GM23338 (cell line): Measurements from ENCODE around the gene MAPK8IP3. TPM values are rescaled to one million over a fixed set of nuclear protein-coding genes. Genes with fewer than 3 reads are reported as not detected.

Source experiments
- ATAC-seq: fragments of 200-7000 bp; cut with Tn5 transposase; 3 replicates; pipeline ENCODE4 v1.9.1; 2020
- DNase-seq: peaks from one replicate; pipeline ENCODE4 v3.0.0-alpha.2; 2015; ENCODE audit warnings: low spot score
- H2AFZ ChIP-seq: fragments of 200-600 bp; sonication (generic); 2 replicates; pipeline ENCODE4 v1.8.0; 2016; ENCODE audit warnings: antibody characterized with exemption, mild to moderate bottlenecking, moderate library complexity
- H3F3A ChIP-seq: fragments of 200-600 bp; sonication (generic); replicated peaks from 2 replicates; pipeline ENCODE4 v1.8.0; 2017; ENCODE audit warnings: antibody characterized with exemption, mixed run types, low read depth
- H3K27ac ChIP-seq: fragments of 200-600 bp; sonication (generic); 2 replicates; pipeline ENCODE4 v1.6.1; 2016; ENCODE audit warnings: low read depth
- H3K27me3 ChIP-seq: fragments of 200-600 bp; sonication (generic); 2 replicates; pipeline ENCODE4 v1.8.0; 2016; ENCODE audit warnings: mild to moderate bottlenecking, mixed run types, moderate library complexity; ENCODE audit not compliant: insufficient read depth
- H3K36me3 ChIP-seq: fragments of 200-600 bp; sonication (generic); 2 replicates; pipeline ENCODE4 v1.8.0; 2016; ENCODE audit warnings: mild to moderate bottlenecking; ENCODE audit not compliant: insufficient read depth
- H3K4me1 ChIP-seq: fragments of 200-600 bp; sonication (generic); 2 replicates; pipeline ENCODE4 v1.8.0; 2016; ENCODE audit warnings: mild to moderate bottlenecking, moderate library complexity; ENCODE audit not compliant: insufficient read depth
- H3K4me2 ChIP-seq: fragments of 200-600 bp; sonication (generic); 2 replicates; pipeline ENCODE4 v1.7.1; 2017; ENCODE audit warnings: mixed run types
- H3K4me3 ChIP-seq: fragments of 200-600 bp; sonication (generic); 2 replicates; pipeline ENCODE4 v1.6.1; 2016; ENCODE audit warnings: mixed run types
- H3K79me2 ChIP-seq: fragments of 200-600 bp; sonication (generic); replicated peaks from 2 replicates; pipeline ENCODE4 v1.8.0; 2017; ENCODE audit warnings: mild to moderate bottlenecking; ENCODE audit not compliant: insufficient read depth
- H3K9me2 ChIP-seq: fragments of 200-600 bp; sonication (generic); 2 replicates; pipeline ENCODE4 v1.8.0; 2017; ENCODE audit not compliant: insufficient read depth
- H4K20me1 ChIP-seq: fragments of 200-600 bp; sonication (generic); replicated peaks from 2 replicates; pipeline ENCODE4 v1.8.0; 2017; ENCODE audit warnings: mild to moderate bottlenecking; ENCODE audit not compliant: insufficient read depth
- H3K27ac Mint-ChIP-seq: 2 replicates; pipeline ENCODE4 v1.8.0; 2020; ENCODE audit warnings: inconsistent platforms, mild to moderate bottlenecking, moderate library complexity, mixed read lengths
- H3K27me3 Mint-ChIP-seq: 3 replicates; pipeline ENCODE4 v1.8.0; 2022; ENCODE audit warnings: low read depth, mild to moderate bottlenecking, moderate library complexity, mixed read lengths, inconsistent platforms; ENCODE audit not compliant: insufficient read depth, poor library complexity
- H3K36me3 Mint-ChIP-seq: 3 replicates; pipeline ENCODE4 v1.8.0; 2021; ENCODE audit warnings: low read depth, mild to moderate bottlenecking, inconsistent platforms, moderate library complexity, mixed read lengths
- H3K4me1 Mint-ChIP-seq: 3 replicates; pipeline ENCODE4 v1.8.0; 2020; ENCODE audit warnings: mild to moderate bottlenecking, inconsistent platforms, mixed read lengths
- H3K4me3 Mint-ChIP-seq: 3 replicates; pipeline ENCODE4 v1.8.0; 2021; ENCODE audit warnings: moderate library complexity, mild to moderate bottlenecking, inconsistent platforms, mixed read lengths
- H3K9me3 Mint-ChIP-seq: 3 replicates; pipeline ENCODE4 v1.8.0; 2020; ENCODE audit warnings: moderate library complexity, mild to moderate bottlenecking, inconsistent platforms, mixed read lengths
- CREB1 ChIP-seq: fragments of 250-450 bp; sonication (Bioruptor Pico); IDR thresholded peaks from 2 replicates; pipeline ENCODE4 v1.5.0; 2020; ENCODE audit warnings: low read depth, mild to moderate bottlenecking, moderate library complexity
- CTCF ChIP-seq, 2 experiments: fragments of 200-600 bp in 1 of 2; sonication (generic) in 1 of 2; conservative IDR thresholded peaks; 2 replicates each; pipeline versions ENCODE4 v1.5.1 to v1.6.1; 2016 to 2017; ENCODE audit warnings: antibody characterized with exemption in 2 of 2, low read depth in 2 of 2, mild to moderate bottlenecking in 2 of 2, moderate library complexity in 1 of 2
- ETS1 ChIP-seq: IDR thresholded peaks from 2 replicates; pipeline ENCODE4 v1.6.1; 2016; ENCODE audit warnings: antibody characterized with exemption
- EZH2 ChIP-seq: fragments of 200-600 bp; sonication (generic); IDR thresholded peaks from one replicate; pipeline ENCODE4 v1.8.0; 2017; ENCODE audit warnings: antibody characterized with exemption, mild to moderate bottlenecking, low read depth; ENCODE audit not compliant: unreplicated experiment
- EZH2phosphoT487 ChIP-seq: fragments of 200-600 bp; sonication (generic); IDR thresholded peaks from one replicate; pipeline ENCODE4 v1.8.1; 2018; ENCODE audit warnings: antibody characterized with exemption; ENCODE audit not compliant: unreplicated experiment
- JUNB ChIP-seq: IDR thresholded peaks from one replicate; pipeline ENCODE4 v1.6.1; 2016; ENCODE audit warnings: antibody characterized with exemption; ENCODE audit not compliant: unreplicated experiment
- NANOG ChIP-seq: IDR thresholded peaks from 2 replicates; pipeline ENCODE4 v1.6.1; 2016; ENCODE audit warnings: antibody characterized with exemption, borderline replicate concordance
- POLR2AphosphoS5 ChIP-seq: IDR thresholded peaks from 2 replicates; pipeline ENCODE4 v1.6.1; 2016; ENCODE audit warnings: antibody characterized with exemption, low read depth
- REST ChIP-seq: IDR thresholded peaks from one replicate; pipeline ENCODE4 v1.6.1; 2018; ENCODE audit warnings: antibody characterized with exemption; ENCODE audit not compliant: unreplicated experiment
- STAT1 ChIP-seq: IDR thresholded peaks from one replicate; pipeline ENCODE4 v1.6.1; 2016; ENCODE audit warnings: antibody characterized with exemption; ENCODE audit not compliant: unreplicated experiment
- ZNF114 ChIP-seq: fragments of 250-450 bp; sonication (Bioruptor Pico); IDR thresholded peaks from 2 replicates; pipeline ENCODE4 v1.5.0; 2020; ENCODE audit warnings: mild to moderate bottlenecking, moderate library complexity
- ZNF331 ChIP-seq: fragments of 250-450 bp; sonication (Bioruptor Pico); IDR thresholded peaks from 2 replicates; pipeline ENCODE4 v1.5.0; 2020; ENCODE audit warnings: low read depth, mild to moderate bottlenecking, moderate library complexity
- ZNF462 ChIP-seq: fragments of 250-450 bp; sonication (Bioruptor Pico); IDR thresholded peaks from 2 replicates; pipeline ENCODE4 v1.5.0; 2020; ENCODE audit warnings: mild to moderate bottlenecking, moderate library complexity
- polyA plus RNA-seq: library from polyadenylated mRNA; unstranded; fragments of >200 nt; fragmentation: Nextera tagmentation; extraction: Ambion mirVana; gene quantifications from 2 replicates; pipeline ENCODE4 v1.2.1, GENCODE V29; 2016
- total RNA-seq: library from RNA; depleted of rRNA; stranded (reverse); fragments of >200 nt; shearing (Covaris generic); gene quantifications from 2 replicates; pipeline ENCODE4 v1.2.3, GENCODE V29; 2014

The MAPK8IP3 gene
- total and polyA plus RNA-seq, 2 experiments from 2014 or later: 11.3 to 58.4 TPM

GRCh38 chr16:1688807-1689560 lies 17.0 kb upstream of the MAPK8IP3 start:
- H3K36me3 ChIP-seq: peaks cover 74% of the 10 kb centered on the region
- DNase-seq (no peak), ATAC-seq (no peak)
- H3K27ac Mint-ChIP-seq: no peak overlapping the region; the same call in 1 of the 2 replicates
- H3K27me3 ChIP-seq: no peaks in the 10 kb centered on the region
- H3K79me2 ChIP-seq: peaks cover 90% of the 10 kb centered on the region
- no peaks in the 10 kb centered on the region for H3K4me1 Mint-ChIP-seq
- H3K36me3 Mint-ChIP-seq: peaks cover 92% of the 10 kb centered on the region
- no peak overlapping the region for H2AFZ ChIP-seq
- no peak overlapping the region for H3K4me2 ChIP-seq
- H3K4me3 Mint-ChIP-seq: no peak overlapping the region
- no peaks in the 10 kb centered on the region for H3K27me3 Mint-ChIP-seq
- H3K4me3 ChIP-seq: no peak overlapping the region
- no peaks in the 10 kb centered on the region for H3K4me1 ChIP-seq
- no peak for TF ChIP-seq CTCF (conservative IDR thresholded peaks at IDR 0.05; ENCODE audit: low read depth in 2 of 2)
- TF ChIP-seq EZH2: no peak
- no peak for TF ChIP-seq ETS1
- TF ChIP-seq EZH2phosphoT487: no peak
- no peak for TF ChIP-seq ZNF114 (CRISPR knock-in tag)
- TF ChIP-seq STAT1: no peak
- TF ChIP-seq CREB1 (CRISPR knock-in tag): no peak
- TF ChIP-seq JUNB: no peak
- no peak for TF ChIP-seq ZNF331 (CRISPR knock-in tag)
- TF ChIP-seq NANOG: no peak
- no peak for TF ChIP-seq ZNF462 (CRISPR knock-in tag)
- no peak for TF ChIP-seq POLR2AphosphoS5
- no peak for TF ChIP-seq REST
- no peaks in the 10 kb centered on the region for H3K9me2 ChIP-seq
- H3F3A ChIP-seq: no peaks in the 10 kb centered on the region; the same call in 1 of the 2 replicates
- H4K20me1 ChIP-seq: peaks cover 80% of the 10 kb centered on the region
- no peaks in the 10 kb centered on the region for H3K9me3 Mint-ChIP-seq
- no peak overlapping the region for H3K27ac ChIP-seq
